Smooth muscle cell of the coronary artery (primary cell): Measurements from ENCODE around the gene PMS2. TPM values are rescaled to one million over a fixed set of nuclear protein-coding genes. Genes with fewer than 3 reads are reported as not detected.

Experiments
- total RNA-seq: library from RNA; depleted of rRNA; stranded (reverse); fragments of >200 nt; gene quantifications from 2 replicates; pipeline ENCODE4 v1.2.3, GENCODE V29; 2014; ENCODE audit warnings: low replicate concordance

The PMS2 gene, protein sequence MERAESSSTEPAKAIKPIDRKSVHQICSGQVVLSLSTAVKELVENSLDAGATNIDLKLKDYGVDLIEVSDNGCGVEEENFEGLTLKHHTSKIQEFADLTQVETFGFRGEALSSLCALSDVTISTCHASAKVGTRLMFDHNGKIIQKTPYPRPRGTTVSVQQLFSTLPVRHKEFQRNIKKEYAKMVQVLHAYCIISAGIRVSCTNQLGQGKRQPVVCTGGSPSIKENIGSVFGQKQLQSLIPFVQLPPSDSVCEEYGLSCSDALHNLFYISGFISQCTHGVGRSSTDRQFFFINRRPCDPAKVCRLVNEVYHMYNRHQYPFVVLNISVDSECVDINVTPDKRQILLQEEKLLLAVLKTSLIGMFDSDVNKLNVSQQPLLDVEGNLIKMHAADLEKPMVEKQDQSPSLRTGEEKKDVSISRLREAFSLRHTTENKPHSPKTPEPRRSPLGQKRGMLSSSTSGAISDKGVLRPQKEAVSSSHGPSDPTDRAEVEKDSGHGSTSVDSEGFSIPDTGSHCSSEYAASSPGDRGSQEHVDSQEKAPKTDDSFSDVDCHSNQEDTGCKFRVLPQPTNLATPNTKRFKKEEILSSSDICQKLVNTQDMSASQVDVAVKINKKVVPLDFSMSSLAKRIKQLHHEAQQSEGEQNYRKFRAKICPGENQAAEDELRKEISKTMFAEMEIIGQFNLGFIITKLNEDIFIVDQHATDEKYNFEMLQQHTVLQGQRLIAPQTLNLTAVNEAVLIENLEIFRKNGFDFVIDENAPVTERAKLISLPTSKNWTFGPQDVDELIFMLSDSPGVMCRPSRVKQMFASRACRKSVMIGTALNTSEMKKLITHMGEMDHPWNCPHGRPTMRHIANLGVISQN
- 15.0 and 16.4 TPM in 2 replicates for total RNA-seq

DNA sequence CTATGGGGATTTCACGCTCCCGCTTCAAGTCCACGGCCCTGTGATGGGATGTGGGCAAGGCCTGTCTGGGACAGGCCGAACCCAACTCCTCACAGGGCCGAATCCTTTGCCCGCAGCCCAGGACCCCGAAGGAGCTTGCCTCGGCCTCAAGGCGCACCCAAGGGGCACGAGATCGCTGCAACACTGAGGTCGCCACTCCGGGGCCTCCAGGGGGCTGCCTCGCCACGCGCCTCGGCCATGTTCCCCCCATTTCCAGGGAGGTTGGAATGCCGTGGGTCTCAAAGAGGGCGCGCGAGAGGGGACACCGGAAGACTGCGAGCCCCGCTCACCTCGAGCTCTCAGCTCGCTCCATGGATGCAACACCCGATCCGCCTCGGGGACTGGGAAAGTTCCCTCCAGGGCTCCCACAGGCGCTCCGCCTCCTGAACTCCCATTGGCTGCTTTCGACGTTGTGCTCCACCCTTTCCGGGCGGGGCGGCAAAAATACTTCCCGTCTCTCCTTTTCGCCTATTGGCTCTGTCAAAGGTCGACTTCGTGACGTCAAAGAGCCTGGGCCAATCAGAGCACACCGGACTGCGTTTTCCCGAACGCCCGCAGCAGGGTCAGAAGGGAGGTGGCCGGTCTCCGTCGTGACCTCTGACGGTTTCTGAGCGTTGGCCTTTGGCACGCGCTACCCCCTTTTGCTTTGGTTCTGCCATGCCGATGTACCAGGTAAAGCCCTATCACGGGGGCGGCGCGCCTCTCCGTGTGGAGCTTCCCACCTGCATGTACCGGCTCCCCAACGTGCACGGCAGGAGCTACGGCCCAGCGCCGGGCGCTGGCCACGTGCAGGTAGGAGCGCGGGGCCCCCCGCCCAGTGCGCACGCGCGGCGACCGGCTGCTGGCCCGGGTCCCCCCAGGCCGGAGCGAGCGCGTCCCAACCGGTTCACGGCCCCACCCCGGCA lies at the start of gene PMS2, which contains the start of gene AIMP2:
PMS2 (minus strand) TSS at position 382 of the 944 bp plus-strand sequence; CDS start at position 352, 30 bp downstream.
AIMP2 (plus strand) TSS at position 605 of the 944 bp plus-strand sequence; CDS start at position 697, 92 bp downstream.

DNA sequence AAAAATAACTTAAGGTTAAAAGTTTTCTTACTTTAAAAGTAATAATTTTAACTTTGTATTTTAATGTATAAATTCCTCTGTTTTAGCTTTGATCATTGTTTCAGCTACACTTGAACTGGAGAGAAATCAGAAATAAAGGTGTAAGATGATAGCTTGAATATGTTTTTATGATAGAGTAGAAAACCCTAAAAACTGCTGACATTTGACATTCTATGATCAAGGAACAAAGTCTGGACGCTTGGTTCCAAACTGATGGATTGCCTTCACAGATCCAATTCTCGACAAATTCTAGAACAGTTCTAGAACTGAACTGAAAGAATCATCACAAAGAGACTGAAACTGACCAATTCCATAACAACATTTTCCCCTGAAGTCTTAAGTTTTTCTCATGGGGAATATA lies 22.1 kb upstream of the PMS2 start, which contains the start of gene ANKRD61:
ANKRD61 (plus strand) TSS at position 389 of the 400 bp plus-strand sequence; CDS start at position 389, 0 bp downstream.

DNA sequence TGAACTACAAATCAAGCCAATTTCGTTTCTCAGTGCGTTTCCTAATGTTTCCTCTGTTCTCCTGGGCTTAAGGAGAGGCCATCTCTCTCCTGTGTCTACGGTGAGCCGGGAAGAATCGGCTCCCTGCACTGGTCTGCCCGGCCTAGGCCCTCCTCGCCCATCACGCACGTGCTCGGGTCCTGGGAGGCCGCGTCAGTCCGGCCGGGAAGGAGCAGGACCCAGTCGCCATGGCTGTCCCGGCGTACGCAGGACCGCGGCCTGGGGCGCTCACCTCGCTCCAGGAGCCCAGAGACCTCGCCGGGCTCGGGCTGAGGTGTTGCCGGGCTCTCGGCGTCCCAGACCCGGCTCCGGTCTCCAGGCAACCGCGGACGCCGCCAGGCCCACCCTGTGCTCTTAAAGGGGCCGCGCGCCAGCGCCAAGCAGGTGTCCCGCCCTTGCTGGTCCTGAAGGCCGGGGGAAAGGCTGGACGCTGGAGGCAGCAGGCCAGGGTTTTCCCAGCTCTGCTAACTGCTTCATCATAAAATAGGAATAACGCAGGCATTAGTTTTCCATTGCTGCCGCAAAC lies 38.4 kb downstream of the PMS2 start, which contains the start of gene RSPH10B:
RSPH10B (minus strand) TSS at position 343 of the 565 bp plus-strand sequence. CDS start 3,573 bp downstream, outside the sequence.

Other genes starting within 250 kb of the PMS2 start
- 17.4 and 26.0 TPM in 2 replicates for gene RNF216, start 227.4 kb downstream of the PMS2 start, total RNA-seq
- not detected in 2 replicates for gene OCM, start 128.3 kb downstream of the PMS2 start, total RNA-seq
- gene CCZ1, start 110.3 kb downstream of the PMS2 start, total RNA-seq: 10.2 and 35.3 TPM in 2 replicates
- 0.12 and 0.15 TPM in 2 replicates for gene RSPH10B, start 38.4 kb downstream of the PMS2 start, total RNA-seq
- 30.0 and 37.1 TPM in 2 replicates for gene AIMP2, start 223 bp upstream of the PMS2 start, total RNA-seq
- 0.15 and 0.35 TPM in 2 replicates for gene ANKRD61, start 22.3 kb upstream of the PMS2 start, total RNA-seq
- gene EIF2AK1, start 50.1 kb upstream of the PMS2 start, total RNA-seq: 26.7 and 74.6 TPM in 2 replicates
- 1.9 and 2.4 TPM in 2 replicates for gene USP42, start 95.9 kb upstream of the PMS2 start, total RNA-seq